Vagina (tissue), 2 donors: ENCODE data around the gene CHCT1.

Experiments
- CTCF ChIP-seq, 3 experiments: fragments of 450-650 bp in 2 of 3; fragments of 200-600 bp in 1 of 3; sonication (generic) in 1 of 3; IDR thresholded peaks; one replicate each; pipeline ENCODE4 v1.5.1; 2017 to 2019; ENCODE audit warnings: antibody characterized with exemption in 3 of 3, mild to moderate bottlenecking in 2 of 3, moderate library complexity in 2 of 3
- POLR2AphosphoS5 ChIP-seq, 2 donors: sonication (generic); formaldehyde crosslinking; IDR thresholded peaks; one replicate each; pipeline ENCODE4 v1.9.0; 2017; ENCODE audit warnings: antibody characterized with exemption in 2 of 2, mild to moderate bottlenecking in 2 of 2, low read depth in 1 of 2; ENCODE audit not compliant: insufficient read depth in 1 of 2

GRCh38 chr17:60425626-60426025 lies 3.3 kb downstream of the CHCT1 start:
- TF ChIP-seq CTCF (IDR thresholded peaks at IDR 0.05), result no peak
- no peak for TF ChIP-seq POLR2AphosphoS5 (IDR thresholded peaks at IDR 0.05; ENCODE audit: insufficient read depth in 1 of 2, low read depth in 1 of 2)
